ENCODE measurements around the gene ZNF285.
"Not testable (repeated sequence)": the region's sequence is repeated elsewhere in the genome, so short reads cannot be mapped to it uniquely, and the experiment has no call there.

ZNF285 gene

DNA sequence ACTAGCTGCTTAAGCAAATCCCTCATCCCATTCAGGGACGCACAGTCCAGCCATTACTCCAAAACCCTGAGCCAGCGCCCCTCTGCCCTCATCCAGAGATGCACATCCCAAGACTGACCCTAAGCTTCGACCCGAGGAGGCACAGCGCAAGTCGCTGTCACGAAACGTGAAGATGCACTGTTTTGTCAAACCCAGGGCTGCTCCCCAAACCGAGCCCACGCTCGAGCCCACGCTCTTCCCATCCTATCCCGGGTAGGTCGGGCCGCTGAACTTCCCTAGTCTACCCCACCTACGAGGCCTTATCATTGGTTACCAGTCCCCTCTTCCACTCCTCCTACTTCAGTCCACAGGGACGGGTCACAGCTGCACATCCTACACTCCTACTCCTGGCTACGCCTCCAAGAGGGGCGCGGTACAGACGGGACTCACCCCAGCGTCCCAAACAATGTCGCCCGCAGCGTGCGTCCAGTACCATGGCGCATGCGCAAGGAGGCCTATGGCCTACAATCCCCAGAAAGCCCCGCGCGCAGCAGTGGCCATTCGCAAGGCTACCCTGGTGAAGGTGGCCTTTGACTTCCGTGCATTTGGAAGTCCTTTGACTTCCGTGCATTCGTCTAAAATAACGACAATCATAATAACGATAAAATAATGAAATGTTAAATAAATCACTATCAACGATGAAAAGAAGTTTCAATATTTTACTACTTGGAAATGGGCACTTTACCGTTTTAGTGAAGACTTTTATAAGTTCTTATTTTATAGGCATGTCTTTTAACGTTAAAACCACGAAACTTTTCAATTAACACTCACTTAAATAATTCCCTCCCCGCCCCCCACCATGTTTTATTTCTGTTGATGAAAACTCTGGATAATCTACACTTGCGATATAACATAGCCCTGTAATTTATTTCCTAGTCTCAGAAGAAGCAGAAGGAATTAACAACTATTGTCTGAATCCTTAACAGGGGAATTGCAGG lies at the start of gene ZNF285:
TSS of gene ZNF285 (minus strand) at position 470 of the 977 bp plus-strand sequence. CDS start 4,395 bp downstream, outside the sequence.
- Histone ChIP-seq H3K9me3 (peaks cover 17% of the 10 kb centered on the region), H3K4me1 (ENCODE audit: control insufficient read depth in 1 of 2, insufficient read depth in 1 of 2, low read depth in 1 of 2, low read length in 1 of 2) (peaks cover 8 to 10% of the 10 kb centered on the region in 2 experiments), H3K36me3 (no peaks in the 10 kb centered on the region), H3K27ac (no peak within 1 kb of the TSS), H3K4me3 (ENCODE audit: low read depth in 1 of 2, low read length in 1 of 2) (peak within 1 kb of the TSS; percentile 42 to 60), H3K27me3 (no peaks in the 10 kb centered on the region)
- TF ChIP-seq, protein P1, sequence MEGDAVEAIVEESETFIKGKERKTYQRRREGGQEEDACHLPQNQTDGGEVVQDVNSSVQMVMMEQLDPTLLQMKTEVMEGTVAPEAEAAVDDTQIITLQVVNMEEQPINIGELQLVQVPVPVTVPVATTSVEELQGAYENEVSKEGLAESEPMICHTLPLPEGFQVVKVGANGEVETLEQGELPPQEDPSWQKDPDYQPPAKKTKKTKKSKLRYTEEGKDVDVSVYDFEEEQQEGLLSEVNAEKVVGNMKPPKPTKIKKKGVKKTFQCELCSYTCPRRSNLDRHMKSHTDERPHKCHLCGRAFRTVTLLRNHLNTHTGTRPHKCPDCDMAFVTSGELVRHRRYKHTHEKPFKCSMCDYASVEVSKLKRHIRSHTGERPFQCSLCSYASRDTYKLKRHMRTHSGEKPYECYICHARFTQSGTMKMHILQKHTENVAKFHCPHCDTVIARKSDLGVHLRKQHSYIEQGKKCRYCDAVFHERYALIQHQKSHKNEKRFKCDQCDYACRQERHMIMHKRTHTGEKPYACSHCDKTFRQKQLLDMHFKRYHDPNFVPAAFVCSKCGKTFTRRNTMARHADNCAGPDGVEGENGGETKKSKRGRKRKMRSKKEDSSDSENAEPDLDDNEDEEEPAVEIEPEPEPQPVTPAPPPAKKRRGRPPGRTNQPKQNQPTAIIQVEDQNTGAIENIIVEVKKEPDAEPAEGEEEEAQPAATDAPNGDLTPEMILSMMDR (IDR thresholded peaks at IDR 0.05) = no peak

DNA sequence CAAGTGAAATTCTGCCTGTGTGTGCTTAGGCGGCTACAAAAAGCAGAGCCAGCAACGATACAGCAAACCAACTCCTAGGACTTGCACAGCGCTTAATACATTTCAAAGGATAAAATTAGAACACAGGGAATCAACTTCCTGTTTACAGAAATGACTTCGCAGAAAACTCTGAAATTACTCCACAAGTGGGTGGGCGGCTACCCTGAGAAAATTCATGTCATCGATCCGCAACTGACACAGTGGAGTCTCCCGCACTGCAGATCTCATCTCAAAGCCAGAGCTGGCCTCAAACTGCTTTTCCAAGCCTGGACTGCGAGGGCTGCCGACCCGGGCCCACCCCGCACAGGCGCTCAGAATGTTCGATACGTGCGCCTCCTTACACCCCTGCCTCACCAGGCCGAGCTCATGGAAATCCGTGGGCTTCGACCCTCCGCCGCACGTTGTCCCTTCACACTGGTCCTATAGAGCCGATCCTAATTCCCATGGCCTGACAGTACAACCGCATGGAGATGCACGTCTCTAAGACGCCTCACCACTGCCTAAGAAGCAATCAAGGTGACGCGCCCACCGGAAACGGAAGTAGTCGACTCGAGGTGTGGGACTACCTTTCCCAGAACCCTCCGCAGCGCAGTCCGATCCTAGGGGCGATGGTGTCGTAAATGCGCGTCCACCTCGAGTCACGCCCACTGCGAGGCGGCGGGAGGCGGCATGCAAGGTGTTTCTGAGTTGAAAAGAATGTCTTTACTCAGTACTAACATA lies 46.7 kb upstream of the ZNF285 start, which contains the start of gene ZNF229:
TSS of gene ZNF229 (minus strand) at position 557 of the 759 bp plus-strand sequence. CDS start 5,625 bp downstream, outside the sequence.
- TF ChIP-seq, protein P1 (IDR thresholded peaks at IDR 0.05) = no peak
- H3K27ac ChIP-seq = no peak within 1 kb of the TSS
- H3K4me1 ChIP-seq (ENCODE audit: control insufficient read depth in 1 of 2, insufficient read depth in 1 of 2, low read depth in 1 of 2, low read length in 1 of 2) = peaks cover 7 to 10% of the 10 kb centered on the region in 2 experiments
- H3K36me3 ChIP-seq = no peaks in the 10 kb centered on the region
- peaks cover 29% of the 10 kb centered on the region for H3K9me3 ChIP-seq
- peaks cover 18% of the 10 kb centered on the region for H3K27me3 ChIP-seq
- H3K4me3 ChIP-seq (ENCODE audit: low read depth in 1 of 2, low read length in 1 of 2) = peak within 1 kb of the TSS; percentile 47 to 49

DNA sequence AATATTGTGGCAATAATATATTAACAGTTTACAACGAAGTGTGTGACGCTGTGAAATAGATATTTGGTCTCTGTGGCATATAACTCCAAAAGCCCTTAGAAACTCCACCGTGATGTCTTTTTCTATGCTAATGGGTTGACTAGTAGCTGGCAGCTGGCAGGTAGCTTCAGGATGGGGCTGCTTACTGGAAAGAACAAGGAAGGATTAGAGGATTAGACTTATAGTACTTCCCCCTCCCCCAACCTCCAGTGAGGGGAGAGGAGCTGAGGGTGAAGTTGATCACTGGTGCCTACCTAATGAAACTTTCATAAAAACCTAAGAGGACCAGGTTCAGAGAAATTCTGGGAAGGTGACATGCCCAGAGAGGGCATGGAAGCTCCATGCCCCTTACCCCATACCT lies 37.0 kb upstream of the ZNF285 start:
- H3K4me3 ChIP-seq (ENCODE audit: low read depth in 1 of 2, low read length in 1 of 2) = no peak overlapping the region
- TF ChIP-seq, protein P1 (IDR thresholded peaks at IDR 0.05) = no peak
- no peaks in the 10 kb centered on the region for H3K4me1 ChIP-seq (ENCODE audit: control insufficient read depth in 1 of 2, insufficient read depth in 1 of 2, low read depth in 1 of 2, low read length in 1 of 2)
- H3K9me3 ChIP-seq = peaks cover 12% of the 10 kb centered on the region
- H3K27ac ChIP-seq = no peak overlapping the region
- no peaks in the 10 kb centered on the region for H3K27me3 ChIP-seq
- H3K36me3 ChIP-seq = no peaks in the 10 kb centered on the region

DNA sequence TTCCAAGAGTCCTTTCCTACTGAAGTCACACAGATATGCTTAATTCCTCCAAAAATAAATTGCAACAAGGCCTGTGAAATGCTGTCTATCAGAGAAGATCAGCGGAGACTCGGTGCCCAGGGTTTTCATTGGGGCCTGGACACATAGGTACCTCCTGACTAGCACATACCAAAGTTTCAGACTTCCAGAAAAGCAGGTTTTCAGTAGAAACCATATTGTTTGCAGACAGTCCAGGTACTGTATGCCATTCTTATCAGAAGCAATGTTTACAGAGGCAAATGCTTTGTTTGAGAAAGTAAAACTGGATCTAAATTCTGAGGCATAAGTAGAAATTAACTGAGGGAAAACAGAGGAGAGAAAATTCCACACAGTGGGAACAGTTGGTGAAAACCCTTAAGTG lies 34.0 kb upstream of the ZNF285 start:
- Histone ChIP-seq H3K36me3 (no peaks in the 10 kb centered on the region), H3K4me3 (ENCODE audit: low read depth in 1 of 2, low read length in 1 of 2) (no peak overlapping the region), H3K9me3 (peaks cover 23% of the 10 kb centered on the region)

DNA sequence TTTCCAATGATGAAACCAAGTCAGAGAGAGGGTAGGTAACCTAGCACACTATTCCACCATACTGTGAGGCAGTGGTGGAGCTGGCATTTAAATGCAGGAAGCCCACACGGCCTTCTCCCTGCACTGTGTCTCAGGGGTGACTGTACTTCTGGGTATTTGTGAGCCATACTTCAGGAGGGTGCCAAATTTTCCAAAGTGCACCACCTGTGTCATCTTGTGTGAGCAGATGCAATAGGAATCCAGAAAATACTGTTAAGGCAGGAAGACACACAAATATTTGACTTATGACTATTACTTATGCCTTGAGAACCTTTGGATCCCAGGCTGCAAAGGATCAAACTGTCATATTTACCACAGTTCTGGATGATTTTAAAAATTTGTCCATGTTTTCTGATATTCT lies 29.5 kb upstream of the ZNF285 start:
- peaks cover 31% of the 10 kb centered on the region for H3K9me3 ChIP-seq
- H3K36me3 ChIP-seq = no peaks in the 10 kb centered on the region
- H3K4me3 ChIP-seq (ENCODE audit: low read depth in 1 of 2, low read length in 1 of 2) = no peak overlapping the region
- TF ChIP-seq, protein P1 (IDR thresholded peaks at IDR 0.05) = no peak
- H3K27me3 ChIP-seq = no peaks in the 10 kb centered on the region
- no peak overlapping the region for H3K27ac ChIP-seq
- H3K4me1 ChIP-seq (ENCODE audit: control insufficient read depth in 1 of 2, insufficient read depth in 1 of 2, low read depth in 1 of 2, low read length in 1 of 2) = no peaks in the 10 kb centered on the region

More for the DNA sequence above, 34.0 kb upstream of the ZNF285 start:
- no peaks in the 10 kb centered on the region for H3K4me1 ChIP-seq (ENCODE audit: control insufficient read depth in 1 of 2, insufficient read depth in 1 of 2, low read depth in 1 of 2, low read length in 1 of 2)
- H3K27me3 ChIP-seq = no peaks in the 10 kb centered on the region
- no peak overlapping the region for H3K27ac ChIP-seq
- TF ChIP-seq, protein P1 (IDR thresholded peaks at IDR 0.05) = no peak

DNA sequence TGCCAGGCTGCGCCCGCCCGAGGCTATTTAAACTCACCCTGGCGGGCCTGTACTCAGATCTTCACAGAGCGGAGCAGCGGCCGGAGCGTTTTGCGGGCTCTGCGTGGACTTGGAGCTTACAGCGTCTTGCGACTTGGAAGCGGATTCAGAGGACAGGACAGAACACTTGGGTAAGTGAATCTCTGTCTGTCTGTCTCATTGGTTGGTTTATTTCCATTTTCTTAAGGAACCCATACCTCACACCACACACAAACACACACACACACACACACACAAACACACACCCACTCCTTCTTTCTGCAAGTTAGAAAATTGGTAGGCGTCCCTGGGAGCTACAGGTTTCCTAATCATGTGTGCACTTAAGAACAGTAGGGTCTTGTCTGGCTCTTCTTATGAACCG lies 14.1 kb upstream of the ZNF285 start:
- H3K27me3 ChIP-seq; H3K4me1 ChIP-seq (ENCODE audit: control insufficient read depth in 1 of 2, insufficient read depth in 1 of 2, low read depth in 1 of 2, low read length in 1 of 2); H3K9me3 ChIP-seq; H3K4me3 ChIP-seq (ENCODE audit: low read depth in 1 of 2, low read length in 1 of 2); H3K27ac ChIP-seq; H3K36me3 ChIP-seq: not testable (repeated sequence)

DNA sequence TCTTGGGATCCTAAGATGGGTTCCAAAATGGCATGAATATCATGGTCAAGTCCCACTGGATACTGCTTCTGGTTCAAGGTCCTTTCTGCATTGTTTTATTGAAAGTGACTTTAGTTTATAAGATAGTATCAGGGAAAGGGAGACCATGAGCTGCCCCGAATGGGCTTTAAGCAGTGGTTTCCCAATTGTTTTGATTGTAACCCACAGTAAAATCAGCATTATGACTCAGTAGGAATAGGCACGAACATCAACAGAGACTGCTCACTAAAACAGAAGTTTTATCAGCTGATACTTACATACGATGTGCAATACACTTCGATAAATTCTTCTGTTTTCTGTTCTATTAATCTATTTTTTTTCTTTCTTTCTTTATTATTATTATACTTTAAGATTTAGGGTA lies 12.1 kb downstream of the ZNF285 start:
- H3K9me3 ChIP-seq = peaks cover 11% of the 10 kb centered on the region
- H3K27me3 ChIP-seq; H3K4me3 ChIP-seq (ENCODE audit: low read depth in 1 of 2, low read length in 1 of 2); H3K36me3 ChIP-seq; H3K4me1 ChIP-seq (ENCODE audit: control insufficient read depth in 1 of 2, insufficient read depth in 1 of 2, low read depth in 1 of 2, low read length in 1 of 2); H3K27ac ChIP-seq: not testable (repeated sequence)

Data from neutrophil (primary cell).